HFFc6 (cell line): ENCODE measurements around the gene LAMB4. TPM values are rescaled to one million over a fixed set of nuclear protein-coding genes. Genes with fewer than 3 reads are reported as not detected.

Experiments
- DNase-seq: peaks from one replicate; pipeline ENCODE4 v3.0.0-alpha.2; 2018
- H3K27ac Mint-ChIP-seq: 2 replicates; pipeline ENCODE4 v1.8.0; 2020; ENCODE audit warnings: mild to moderate bottlenecking, mixed read lengths
- H3K27me3 Mint-ChIP-seq: 2 replicates; pipeline ENCODE4 v1.8.0; 2021; ENCODE audit warnings: mild to moderate bottlenecking, moderate library complexity, mixed read lengths; ENCODE audit not compliant: insufficient read depth
- H3K36me3 Mint-ChIP-seq: 2 replicates; pipeline ENCODE4 v1.8.0; 2021; ENCODE audit warnings: low read depth, mixed read lengths
- H3K4me1 Mint-ChIP-seq: 2 replicates; pipeline ENCODE4 v1.8.0; 2020; ENCODE audit warnings: low read depth, mixed read lengths
- H3K4me3 Mint-ChIP-seq: 2 replicates; pipeline ENCODE4 v1.8.0; 2020; ENCODE audit warnings: mild to moderate bottlenecking, moderate library complexity, mixed read lengths
- H3K9me3 Mint-ChIP-seq: 2 replicates; pipeline ENCODE4 v1.8.0; 2020; ENCODE audit warnings: mild to moderate bottlenecking, mixed read lengths
- total RNA-seq, 6 experiments: library from RNA; stranded (reverse); fragmentation: NEBNext Ultra II Directional; extraction: Animal tissue kit (Norgen Biotek cat#: 25700); gene quantifications; 2 replicates in 1 of 6; 3 replicates in 5 of 6; pipeline ENCODE4 v1.2.3, GENCODE V29; 2021
- TF ChIP-seq, protein P1 (sequence below): fragments of 200-600 bp; sonication (generic); IDR thresholded peaks from 2 replicates; pipeline ENCODE4 v1.5.0; 2021; ENCODE audit warnings: antibody characterized with exemption, mild to moderate bottlenecking

LAMB4 gene
- total RNA-seq, 6 experiments from 2014 or later: 0.16 to 0.24 TPM; not detected in 4

DNA sequence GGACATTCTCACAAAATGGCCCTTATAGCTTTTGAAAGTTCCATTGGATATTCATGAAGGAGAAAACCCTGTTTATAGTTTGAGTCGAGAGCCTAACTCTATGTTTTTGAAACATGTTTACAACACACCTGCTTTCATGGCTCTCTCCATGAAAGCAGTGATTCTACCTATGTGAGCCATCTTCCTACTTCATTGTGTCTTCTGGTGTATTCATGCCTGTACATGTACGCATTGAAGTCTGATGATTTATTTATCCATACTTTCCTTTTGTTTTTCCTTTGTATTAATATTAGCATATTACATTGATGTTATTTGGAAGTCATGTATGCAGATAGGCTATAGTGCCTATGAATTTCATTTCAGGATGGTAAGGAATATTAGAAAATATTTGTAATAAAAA is 58.0 kb downstream of the LAMB4 start:
- H3K27me3 Mint-ChIP-seq: peaks cover 2% of the 10 kb centered on the region; the same call in 1 of the 2 replicates
- peaks cover 12% of the 10 kb centered on the region; the same call in 1 of the 2 replicates for H3K4me1 Mint-ChIP-seq

DNA sequence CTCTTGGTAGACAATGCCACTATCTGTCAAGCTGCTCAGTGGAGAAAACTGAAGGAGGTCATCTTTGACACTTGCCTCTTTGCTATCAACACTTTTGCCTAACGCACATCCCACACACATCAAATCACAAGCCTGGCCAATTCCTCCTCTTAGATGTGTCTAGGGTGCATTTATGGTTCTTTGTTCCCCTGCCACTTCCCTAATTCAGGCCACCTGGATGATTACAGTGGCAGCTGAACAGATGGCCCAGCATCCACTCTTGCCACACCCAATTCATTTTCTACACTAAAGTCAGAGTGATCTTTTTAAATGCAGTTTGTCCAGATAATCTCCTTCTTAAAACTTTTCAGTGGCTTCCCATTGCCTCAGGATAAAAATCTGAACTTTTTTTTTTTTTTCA is 58.6 kb downstream of the LAMB4 start:
- H3K9me3 Mint-ChIP-seq: no peaks in the 10 kb centered on the region
- no peak overlapping the region for H3K4me3 Mint-ChIP-seq
- no peak for DNase-seq
- no peak overlapping the region for H3K27ac Mint-ChIP-seq
- TF ChIP-seq, protein P1, sequence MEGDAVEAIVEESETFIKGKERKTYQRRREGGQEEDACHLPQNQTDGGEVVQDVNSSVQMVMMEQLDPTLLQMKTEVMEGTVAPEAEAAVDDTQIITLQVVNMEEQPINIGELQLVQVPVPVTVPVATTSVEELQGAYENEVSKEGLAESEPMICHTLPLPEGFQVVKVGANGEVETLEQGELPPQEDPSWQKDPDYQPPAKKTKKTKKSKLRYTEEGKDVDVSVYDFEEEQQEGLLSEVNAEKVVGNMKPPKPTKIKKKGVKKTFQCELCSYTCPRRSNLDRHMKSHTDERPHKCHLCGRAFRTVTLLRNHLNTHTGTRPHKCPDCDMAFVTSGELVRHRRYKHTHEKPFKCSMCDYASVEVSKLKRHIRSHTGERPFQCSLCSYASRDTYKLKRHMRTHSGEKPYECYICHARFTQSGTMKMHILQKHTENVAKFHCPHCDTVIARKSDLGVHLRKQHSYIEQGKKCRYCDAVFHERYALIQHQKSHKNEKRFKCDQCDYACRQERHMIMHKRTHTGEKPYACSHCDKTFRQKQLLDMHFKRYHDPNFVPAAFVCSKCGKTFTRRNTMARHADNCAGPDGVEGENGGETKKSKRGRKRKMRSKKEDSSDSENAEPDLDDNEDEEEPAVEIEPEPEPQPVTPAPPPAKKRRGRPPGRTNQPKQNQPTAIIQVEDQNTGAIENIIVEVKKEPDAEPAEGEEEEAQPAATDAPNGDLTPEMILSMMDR: no peak
- H3K4me1 Mint-ChIP-seq: peaks cover 9% of the 10 kb centered on the region
- H3K27me3 Mint-ChIP-seq: peaks cover 2% of the 10 kb centered on the region; the same call in 1 of the 2 replicates
- no peaks in the 10 kb centered on the region for H3K36me3 Mint-ChIP-seq

More for the DNA sequence above, 58.0 kb downstream of the LAMB4 start:
- no peak overlapping the region for H3K4me3 Mint-ChIP-seq
- DNase-seq: no peak
- H3K36me3 Mint-ChIP-seq: no peaks in the 10 kb centered on the region
- no peaks in the 10 kb centered on the region for H3K9me3 Mint-ChIP-seq
- no peak overlapping the region for H3K27ac Mint-ChIP-seq
- TF ChIP-seq, protein P1: no peak

DNA sequence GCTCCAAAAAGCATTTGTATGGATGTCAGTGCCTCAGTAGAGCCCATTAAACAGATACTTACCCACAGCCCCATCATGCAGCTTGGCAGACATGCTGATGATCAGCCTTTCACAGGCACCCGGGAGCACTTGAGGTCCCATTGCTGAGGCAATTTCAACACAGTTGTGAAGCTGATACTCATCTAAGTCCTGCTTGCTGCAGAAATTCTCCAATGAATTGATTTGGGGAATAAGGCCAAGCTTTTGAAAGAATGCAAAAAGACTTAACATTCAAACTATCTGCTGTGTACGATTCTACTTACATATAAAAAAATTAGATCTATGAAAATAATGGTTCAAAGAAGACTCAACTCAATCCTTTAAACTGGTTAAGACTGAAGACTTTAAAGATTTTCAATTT is 60.5 kb downstream of the LAMB4 start:
- no peak for DNase-seq
- H3K27me3 Mint-ChIP-seq: peaks cover 2% of the 10 kb centered on the region; the same call in 1 of the 2 replicates
- no peak overlapping the region for H3K27ac Mint-ChIP-seq

DNA sequence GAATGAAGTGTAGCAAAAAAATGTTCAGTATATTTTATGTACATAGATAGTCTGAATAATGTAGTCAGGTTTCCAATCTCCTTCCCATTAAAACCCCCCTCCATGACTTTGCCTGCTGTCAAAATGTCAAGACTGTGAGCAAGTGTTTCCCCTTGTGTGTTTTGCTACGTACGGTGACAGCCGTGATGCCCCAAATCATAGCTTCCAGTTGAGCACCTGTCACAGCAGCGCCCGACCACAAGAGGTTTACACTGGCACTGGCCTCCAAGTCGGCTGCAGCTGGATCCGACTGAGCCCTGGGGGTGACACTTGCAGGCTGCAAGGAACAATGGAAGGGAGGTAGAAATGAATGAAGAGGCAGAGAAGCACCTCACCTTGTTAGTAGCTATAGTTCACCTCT is 62.3 kb downstream of the LAMB4 start:
- H3K4me1 Mint-ChIP-seq: peaks cover 8% of the 10 kb centered on the region
- TF ChIP-seq, protein P1: no peak
- H3K36me3 Mint-ChIP-seq: no peaks in the 10 kb centered on the region
- peaks cover 2% of the 10 kb centered on the region; the same call in 1 of the 2 replicates for H3K27me3 Mint-ChIP-seq
- H3K9me3 Mint-ChIP-seq: no peaks in the 10 kb centered on the region
- H3K27ac Mint-ChIP-seq: no peak overlapping the region
- no peak for DNase-seq
- no peak overlapping the region for H3K4me3 Mint-ChIP-seq

More for the DNA sequence above, 60.5 kb downstream of the LAMB4 start:
- H3K4me3 Mint-ChIP-seq: no peak overlapping the region
- TF ChIP-seq, protein P1: no peak
- peaks cover 12% of the 10 kb centered on the region for H3K4me1 Mint-ChIP-seq
- H3K9me3 Mint-ChIP-seq: no peaks in the 10 kb centered on the region
- H3K36me3 Mint-ChIP-seq: no peaks in the 10 kb centered on the region

DNA sequence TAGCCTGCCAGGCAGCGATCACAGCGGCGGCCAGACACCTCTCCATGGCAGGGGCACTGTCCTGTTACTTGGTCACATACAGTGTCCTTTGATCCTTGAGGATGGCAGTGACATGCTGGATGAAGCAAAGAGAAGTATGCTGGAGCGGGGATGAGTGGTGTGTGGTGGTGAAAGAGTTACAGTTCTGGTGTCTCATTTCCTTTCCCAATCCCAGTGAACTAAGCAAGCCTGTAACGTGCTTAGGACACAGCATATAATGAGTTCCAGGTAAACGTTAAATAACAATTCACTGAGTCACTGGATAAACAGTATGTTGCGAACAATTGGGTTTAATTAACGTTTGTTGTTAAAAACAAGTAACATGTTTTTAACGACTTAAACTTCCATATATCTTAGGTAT is 63.7 kb downstream of the LAMB4 start:
- no peak for DNase-seq
- no peak overlapping the region for H3K27ac Mint-ChIP-seq
- no peak overlapping the region for H3K4me3 Mint-ChIP-seq
- no peaks in the 10 kb centered on the region for H3K9me3 Mint-ChIP-seq
- H3K36me3 Mint-ChIP-seq: no peaks in the 10 kb centered on the region
- H3K27me3 Mint-ChIP-seq: peaks cover 2% of the 10 kb centered on the region; the same call in 1 of the 2 replicates
- TF ChIP-seq, protein P1: no peak
- peaks cover 20% of the 10 kb centered on the region for H3K4me1 Mint-ChIP-seq

DNA sequence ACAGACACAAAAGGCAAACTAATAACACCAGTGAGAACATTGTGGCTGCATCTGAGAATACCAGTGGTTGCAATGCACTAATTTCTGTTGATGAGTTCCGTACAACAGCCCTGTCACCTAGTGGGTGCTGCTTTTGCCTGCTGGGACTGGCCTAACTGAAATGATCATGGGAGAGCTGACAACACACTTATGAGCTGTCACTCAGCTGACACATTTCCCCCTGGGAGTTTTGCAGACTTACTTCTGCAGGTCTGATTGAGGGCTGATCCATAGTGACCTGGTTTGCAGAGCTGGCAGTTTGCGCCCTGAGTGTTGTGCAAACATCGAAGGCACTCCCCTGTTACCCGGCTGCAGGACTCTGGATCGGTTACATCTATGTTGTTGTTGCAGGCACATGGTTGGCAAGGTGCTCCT is 66.6 kb downstream of the LAMB4 start:
- H3K36me3 Mint-ChIP-seq: no peaks in the 10 kb centered on the region
- no peak overlapping the region for H3K27ac Mint-ChIP-seq
- no peak for DNase-seq
- TF ChIP-seq, protein P1: no peak
- H3K9me3 Mint-ChIP-seq: no peaks in the 10 kb centered on the region
- peaks cover 20% of the 10 kb centered on the region for H3K4me1 Mint-ChIP-seq
- no peaks in the 10 kb centered on the region; the same call in 1 of the 2 replicates for H3K27me3 Mint-ChIP-seq
- H3K4me3 Mint-ChIP-seq: no peak overlapping the region
